Naive thymus-derived CD8-positive, alpha-beta T cell (primary cell): ENCODE results near the gene WBP1L. TPM values are rescaled to one million over a fixed set of nuclear protein-coding genes. Genes with fewer than 3 reads are reported as not detected.
"Not testable (repeated sequence)": the region's sequence is repeated elsewhere in the genome, so short reads cannot be mapped to it uniquely, and the experiment has no call there.

Experiments
- ATAC-seq, 2 donors: fragments of 150-1000 bp; cut with Tn5 transposase in 1 of 2; sonication (Bioruptor Pico), chemical (Tn5 transposase) in 1 of 2; 1 replicate in 1 of 2; 2 replicates in 1 of 2; pipeline ENCODE4 v1.10.0; 2021; ENCODE audit warnings: mild to moderate bottlenecking in 2 of 2, moderate library complexity in 2 of 2
- POLR2A ChIA-PET: fragments of 350-600 bp; sonication (Branson Sonifier 250); formaldehyde crosslinking; loops from one replicate; lab custom pipeline; 2021; ENCODE audit warnings: antibody characterized with exemption; lab: Charles Lee
- DNase-seq, 10 donors: peaks; one replicate each; pipeline versions ENCODE4 v3.0.0 to v3.0.0-alpha.2; 2020 to 2022
- H3K27ac Mint-ChIP-seq, 10 donors: one replicate each; pipeline ENCODE4 v1.8.0; 2020 to 2022; ENCODE audit warnings: mild to moderate bottlenecking in 10 of 10, mixed read lengths in 10 of 10, moderate library complexity in 4 of 10, inconsistent platforms in 1 of 10
- H3K27me3 Mint-ChIP-seq, 5 donors: one replicate each; pipeline ENCODE4 v1.8.0; 2021 to 2022; ENCODE audit warnings: mixed read lengths in 5 of 5
- H3K36me3 Mint-ChIP-seq, 3 donors: one replicate each; pipeline ENCODE4 v1.8.0; 2020 to 2022; ENCODE audit warnings: mixed read lengths in 3 of 3, mild to moderate bottlenecking in 2 of 3, inconsistent platforms in 1 of 3
- H3K4me1 Mint-ChIP-seq, 4 donors: one replicate each; pipeline ENCODE4 v1.8.0; 2021 to 2022; ENCODE audit warnings: mixed read lengths in 4 of 4
- H3K4me3 Mint-ChIP-seq, 10 donors: one replicate each; pipeline ENCODE4 v1.8.0; 2020 to 2022; ENCODE audit warnings: mild to moderate bottlenecking in 10 of 10, mixed read lengths in 10 of 10, moderate library complexity in 6 of 10, inconsistent platforms in 1 of 10
- H3K9me3 Mint-ChIP-seq, 9 donors: one replicate each; pipeline ENCODE4 v1.8.0; 2020 to 2022; ENCODE audit warnings: mixed read lengths in 9 of 9, mild to moderate bottlenecking in 3 of 9, inconsistent platforms in 1 of 9, moderate library complexity in 1 of 9
- polyA plus RNA-seq, 3 donors: library from polyadenylated mRNA; unstranded; fragments of 300-500 nt; fragmentation: Illumina TruSeq; gene quantifications; one replicate each; pipeline ENCODE4 v1.2.3, GENCODE V29; 2021
- total RNA-seq, 8 experiments: library from RNA in 2 of 8; stranded (reverse) in 2 of 8; gene quantifications; one replicate each; pipeline ENCODE4 v1.2.3 and lab custom pipeline; 2021 to 2026

Gene WBP1L
- total and polyA plus RNA-seq, 5 experiments from 2014 or later: 22.6 to 35.6 (median 28.2) TPM

- Mint-ChIP-seq H3K27me3 (no peaks in the 10 kb centered on the region), H3K27ac (peak overlapping the region in 3 of 10 donors; percentile 13 to 51 (median 22)), H3K36me3 (peaks cover 0 to 44% (median 9%) of the 10 kb centered on the region in 3 donors), H3K4me3 (peak overlapping the region in 1 of 10 donors; percentile 66), H3K4me1 (peaks cover 2 to 15% (median 6%) of the 10 kb centered on the region in 4 donors), H3K9me3 (peaks cover 0 to 3% (median 0%) of the 10 kb centered on the region in 9 donors)
- no peak for DNase-seq
- no peak for ATAC-seq
- POLR2A ChIA-PET: interaction anchor here (1.1 to 1.5 kb wide), 3 partner anchors 9 to 82 kb away, joined by 6 to 7 read pairs (median 6); partner anchors contain the start of genes ARL3, SFXN2 and TRIM8
Observed at GRCh38 chr10:102727037-102727818, 16.5 kb upstream of the WBP1L start.

GRCh38 chr10:102729029-102730026, 14.4 kb upstream of the WBP1L start:
- ATAC-seq (peak; percentile 48 to 83), DNase-seq (peak in 9 of 10 donors; percentile 7 to 72 (median 37))
- Mint-ChIP-seq H3K9me3 (no peaks in the 10 kb centered on the region), H3K36me3 (peaks cover 0 to 61% (median 8%) of the 10 kb centered on the region in 3 donors), H3K4me3 (no peak overlapping the region), H3K27ac (peak overlapping the region in 8 of 10 donors; percentile 36 to 85 (median 54)), H3K27me3 (no peaks in the 10 kb centered on the region), H3K4me1 (peaks cover 0 to 12% (median 7%) of the 10 kb centered on the region in 4 donors)
- POLR2A ChIA-PET: no interaction called here

GRCh38 chr10:102731222-102731800, 12.4 kb upstream of the WBP1L start:
- ATAC-seq (no peak), DNase-seq (no peak)
- Mint-ChIP-seq H3K36me3 (peaks cover 0 to 56% (median 8%) of the 10 kb centered on the region in 3 donors), H3K27me3 (no peaks in the 10 kb centered on the region), H3K4me1 (peaks cover 0 to 9% (median 7%) of the 10 kb centered on the region in 4 donors), H3K4me3 (no peak overlapping the region), H3K9me3 (no peaks in the 10 kb centered on the region), H3K27ac (no peak overlapping the region)
- POLR2A ChIA-PET: interaction anchor here (0.6 kb wide), 1 partner anchor 58 kb away, joined by 4 read pairs; no protein-coding TSS in a partner anchor

GRCh38 chr10:102732661-102733060, 11.1 kb upstream of the WBP1L start:
- no peaks in the 10 kb centered on the region for H3K27me3 Mint-ChIP-seq
- ATAC-seq: no peak
- peaks cover 0 to 7% (median 5%) of the 10 kb centered on the region in 4 donors for H3K4me1 Mint-ChIP-seq
- DNase-seq: no peak
- H3K36me3 Mint-ChIP-seq: peaks cover 0 to 49% (median 12%) of the 10 kb centered on the region in 3 donors
- no peak overlapping the region for H3K4me3 Mint-ChIP-seq
- POLR2A ChIA-PET: no interaction called here
- peak overlapping the region in 2 of 10 donors; percentile 40 to 50 for H3K27ac Mint-ChIP-seq
- H3K9me3 Mint-ChIP-seq: no peaks in the 10 kb centered on the region

- peak overlapping the region in 2 of 10 donors; percentile 67 to 73 for H3K27ac Mint-ChIP-seq
Observed at GRCh38 chr10:102735065-102735562, 8.6 kb upstream of the WBP1L start.

GRCh38 chr10:102738692-102739121, 5.0 kb upstream of the WBP1L start:
- Mint-ChIP-seq H3K36me3 (peaks cover 0 to 18% (median 4%) of the 10 kb centered on the region in 3 donors), H3K9me3 (peaks cover 0 to 8% (median 0%) of the 10 kb centered on the region in 9 donors), H3K4me1 (peaks cover 8 to 16% (median 11%) of the 10 kb centered on the region in 4 donors), H3K27ac (peak overlapping the region in 7 of 10 donors; percentile 4 to 71 (median 40)), H3K27me3 (no peaks in the 10 kb centered on the region), H3K4me3 (no peak overlapping the region)
- POLR2A ChIA-PET: interaction anchor here (0.6 kb wide), 3 partner anchors 22 to 628 kb away, joined by 3 to 4 read pairs (median 4); no protein-coding TSS in a partner anchor
- DNase-seq: no peak
- ATAC-seq: no peak

More at GRCh38 chr10:102735065-102735562, 8.6 kb upstream of the WBP1L start:
- Mint-ChIP-seq H3K9me3 (no peaks in the 10 kb centered on the region), H3K4me3 (no peak overlapping the region), H3K36me3 (peaks cover 0 to 43% (median 9%) of the 10 kb centered on the region in 3 donors), H3K27me3 (no peaks in the 10 kb centered on the region), H3K4me1 (peaks cover 0 to 3% (median 0%) of the 10 kb centered on the region in 4 donors)
- no peak for DNase-seq
- no peak for ATAC-seq
- POLR2A ChIA-PET: no interaction called here

DNA sequence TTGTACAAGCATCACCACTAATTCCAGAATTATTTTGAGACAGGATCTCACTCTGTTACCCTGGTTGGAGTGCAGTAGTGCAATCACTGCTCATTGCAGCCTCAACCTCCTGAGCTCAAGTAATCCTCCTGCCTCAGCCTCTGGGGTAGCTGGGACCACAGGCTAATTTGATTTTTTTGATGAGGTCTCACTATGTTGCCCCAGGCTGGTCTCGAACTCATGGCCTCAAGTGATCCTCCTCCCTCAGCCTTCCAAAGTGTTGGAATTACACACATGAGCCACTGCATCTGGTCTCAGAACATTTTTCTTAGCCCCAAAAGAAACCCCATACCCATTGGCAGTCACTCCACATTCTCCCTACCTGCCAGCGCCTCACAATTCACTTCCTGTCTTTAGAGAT, 3.5 kb upstream of the WBP1L start:
- H3K36me3 Mint-ChIP-seq: peaks cover 0 to 9% (median 4%) of the 10 kb centered on the region in 3 donors
- POLR2A ChIA-PET: interaction anchor here (0.7 kb wide), 1 partner anchor 96 kb away, joined by 3 read pairs; no protein-coding TSS in a partner anchor
- peak overlapping the region in 7 of 10 donors; percentile 19 to 87 (median 47) for H3K27ac Mint-ChIP-seq
- DNase-seq (no peak), ATAC-seq (no peak)
- H3K4me3 Mint-ChIP-seq: no peak overlapping the region
- no peaks in the 10 kb centered on the region for H3K27me3 Mint-ChIP-seq
- peaks cover 18 to 28% (median 25%) of the 10 kb centered on the region in 4 donors for H3K4me1 Mint-ChIP-seq
- H3K9me3 Mint-ChIP-seq: peaks cover 0 to 8% (median 0%) of the 10 kb centered on the region in 9 donors

GRCh38 chr10:102741726-102742237, 2.0 kb upstream of the WBP1L start:
- Mint-ChIP-seq H3K9me3 (peaks cover 0 to 8% (median 0%) of the 10 kb centered on the region in 9 donors), H3K4me3 (no peak overlapping the region), H3K36me3 (peaks cover 0 to 10% (median 4%) of the 10 kb centered on the region in 3 donors), H3K27me3 (no peaks in the 10 kb centered on the region), H3K4me1 (peaks cover 28 to 41% (median 40%) of the 10 kb centered on the region in 4 donors), H3K27ac (peak overlapping the region in 2 of 10 donors; percentile 15 to 31)
- ATAC-seq (no peak), DNase-seq (no peak)
- POLR2A ChIA-PET: interaction anchor here (0.7 to 3.2 kb wide), 3 partner anchors 10 to 96 kb away, joined by 3 to 43 read pairs (median 12); partner anchors contain the start of gene TRIM8

DNA sequence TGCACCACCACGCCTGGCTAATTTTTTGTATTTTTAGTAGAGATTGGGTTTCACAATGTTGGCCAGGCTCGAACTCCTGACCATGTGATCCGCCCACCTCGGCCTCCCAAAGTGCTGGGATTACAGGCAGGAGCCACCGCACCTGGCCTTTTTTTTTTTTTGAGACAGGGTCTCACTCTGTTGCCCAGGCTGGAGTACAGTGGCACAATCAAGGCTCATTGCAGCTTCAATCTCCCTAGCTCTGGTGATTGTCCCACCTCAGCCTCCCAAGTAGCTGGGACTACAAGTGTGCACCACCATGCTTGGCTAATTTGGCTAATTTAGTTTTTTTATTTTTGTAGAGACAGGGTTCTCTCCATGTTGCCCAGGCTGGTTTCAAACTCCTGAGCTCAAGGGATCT, 1.4 kb upstream of the WBP1L start:
- peak overlapping the region in 3 of 10 donors; percentile 66 to 92 (median 83) for H3K4me3 Mint-ChIP-seq

GRCh38 chr10:102743078-102743587, 615 bp upstream of the WBP1L start:
- POLR2A ChIA-PET: interaction anchor here (0.7 to 3.2 kb wide), 11 partner anchors 9 to 550 kb away, joined by 3 to 43 read pairs (median 6); partner anchors contain the start of genes ARL3, CNNM2, SFXN2 and SUFU
- peak overlapping the region; percentile 83 to 99 (median 94) for H3K4me3 Mint-ChIP-seq
- H3K36me3 Mint-ChIP-seq: peaks cover 0 to 2% (median 0%) of the 10 kb centered on the region in 3 donors
- H3K27me3 Mint-ChIP-seq: no peaks in the 10 kb centered on the region
- peaks cover 29 to 51% (median 44%) of the 10 kb centered on the region in 4 donors for H3K4me1 Mint-ChIP-seq
- peak in 1 of 10 donors; percentile 18 for DNase-seq
- ATAC-seq: no peak
- H3K9me3 Mint-ChIP-seq: peaks cover 0 to 8% (median 0%) of the 10 kb centered on the region in 9 donors
- H3K27ac Mint-ChIP-seq: peak overlapping the region; percentile 87 to 97 (median 95)

More for the DNA sequence above, 1.4 kb upstream of the WBP1L start:
- H3K4me1 Mint-ChIP-seq: peaks cover 29 to 45% (median 43%) of the 10 kb centered on the region in 4 donors
- not testable (repeated sequence) for ATAC-seq, H3K9me3 Mint-ChIP-seq, DNase-seq, H3K36me3 Mint-ChIP-seq, H3K27me3 Mint-ChIP-seq
- H3K27ac Mint-ChIP-seq: peak overlapping the region in 2 of 10 donors; percentile 77 to 95
- POLR2A ChIA-PET: interaction anchor here (1.5 to 3.2 kb wide), 3 partner anchors 10 to 239 kb away, joined by 5 to 43 read pairs (median 12); partner anchors contain the start of genes SUFU and TRIM8
